IMR-90 (cell line): ENCODE results near the gene PRR12.

Experiments used
- BHLHE40 ChIP-seq: fragments of 150-350 bp; IDR thresholded peaks from 2 replicates; pipeline ENCODE4 v1.6.1; 2016; ENCODE audit warnings: mild to moderate bottlenecking, low read depth, low read length
- CEBPB ChIP-seq: IDR thresholded peaks from 2 replicates; pipeline ENCODE4 v1.6.1; 2012; ENCODE audit warnings: low read depth, low read length, improper control_type of control experiment
- CHD1 ChIP-seq: IDR thresholded peaks from 2 replicates; pipeline ENCODE4 v1.6.1; 2012; ENCODE audit warnings: low read depth, low read length, improper control_type of control experiment
- MAZ ChIP-seq: IDR thresholded peaks from 2 replicates; pipeline ENCODE4 v1.6.1; 2012; ENCODE audit warnings: low read depth, mild to moderate bottlenecking, low read length, improper control_type of control experiment, moderate library complexity, borderline replicate concordance
- MXI1 ChIP-seq: IDR thresholded peaks from 2 replicates; pipeline ENCODE4 v1.6.1; 2012; ENCODE audit warnings: low read depth, mild to moderate bottlenecking, low read length, moderate library complexity, borderline replicate concordance
- POLR2A ChIP-seq: IDR thresholded peaks from 2 replicates; pipeline ENCODE4 v1.6.1; 2012; ENCODE audit warnings: mild to moderate bottlenecking, low read depth, low read length
- RAD21 ChIP-seq: IDR thresholded peaks from 2 replicates; pipeline ENCODE4 v1.6.1; 2012; ENCODE audit warnings: low read length, improper control_type of control experiment
- USF2 ChIP-seq: fragments of 150-350 bp; IDR thresholded peaks from 2 replicates; pipeline ENCODE4 v1.6.1; 2017; ENCODE audit warnings: mild to moderate bottlenecking, antibody characterized with exemption, low read length, low read depth
- TF ChIP-seq, protein P1 (sequence below): conservative IDR thresholded peaks from 2 replicates; pipeline ENCODE4 v1.5.1; 2012; ENCODE audit warnings: mild to moderate bottlenecking, low read depth, low read length, improper control_type of control experiment

DNA sequence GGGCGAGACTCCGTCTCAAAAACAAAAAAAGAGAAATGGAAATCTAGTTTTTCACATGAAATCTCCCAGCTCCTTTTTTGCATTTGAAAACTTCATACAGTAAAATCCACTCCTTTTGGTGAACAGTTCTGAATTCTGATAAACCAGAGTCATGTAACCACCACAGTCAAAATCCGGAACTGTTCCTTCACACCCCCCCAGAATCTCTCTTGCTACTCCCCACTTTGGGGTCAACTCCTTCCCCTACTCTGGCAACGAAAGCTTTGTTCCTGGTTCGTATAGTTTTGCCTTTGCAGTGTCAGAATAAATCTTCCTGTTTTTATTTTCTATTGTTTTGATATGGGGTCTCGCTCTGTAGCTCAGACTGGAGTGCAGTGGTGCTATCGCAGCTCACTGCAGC, 39.5 kb upstream of the PRR12 start:
- TF ChIP-seq, protein P1, sequence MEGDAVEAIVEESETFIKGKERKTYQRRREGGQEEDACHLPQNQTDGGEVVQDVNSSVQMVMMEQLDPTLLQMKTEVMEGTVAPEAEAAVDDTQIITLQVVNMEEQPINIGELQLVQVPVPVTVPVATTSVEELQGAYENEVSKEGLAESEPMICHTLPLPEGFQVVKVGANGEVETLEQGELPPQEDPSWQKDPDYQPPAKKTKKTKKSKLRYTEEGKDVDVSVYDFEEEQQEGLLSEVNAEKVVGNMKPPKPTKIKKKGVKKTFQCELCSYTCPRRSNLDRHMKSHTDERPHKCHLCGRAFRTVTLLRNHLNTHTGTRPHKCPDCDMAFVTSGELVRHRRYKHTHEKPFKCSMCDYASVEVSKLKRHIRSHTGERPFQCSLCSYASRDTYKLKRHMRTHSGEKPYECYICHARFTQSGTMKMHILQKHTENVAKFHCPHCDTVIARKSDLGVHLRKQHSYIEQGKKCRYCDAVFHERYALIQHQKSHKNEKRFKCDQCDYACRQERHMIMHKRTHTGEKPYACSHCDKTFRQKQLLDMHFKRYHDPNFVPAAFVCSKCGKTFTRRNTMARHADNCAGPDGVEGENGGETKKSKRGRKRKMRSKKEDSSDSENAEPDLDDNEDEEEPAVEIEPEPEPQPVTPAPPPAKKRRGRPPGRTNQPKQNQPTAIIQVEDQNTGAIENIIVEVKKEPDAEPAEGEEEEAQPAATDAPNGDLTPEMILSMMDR, result no peak
- TF ChIP-seq POLR2A (no peak), CEBPB (no peak), MAZ (no peak), CHD1 (no peak), MXI1 (no peak), USF2 (no peak), BHLHE40 (no peak), RAD21 (no peak)
